HG03139 (cell line): Measurements from ENCODE around the gene CTAGE8.
A peak's percentile ranks its signal among the peaks of the same experiment; 100 is the strongest.
"Not testable (repeated sequence)": the region's sequence is repeated elsewhere in the genome, so short reads cannot be mapped to it uniquely, and the experiment has no call there.

Experiments
- ATAC-seq: cut with Tn5 transposase; IDR thresholded peaks from one replicate; pipeline ENCODE4 v1.9.1; 2021; ENCODE audit not compliant: unreplicated experiment

CTAGE8 gene

DNA sequence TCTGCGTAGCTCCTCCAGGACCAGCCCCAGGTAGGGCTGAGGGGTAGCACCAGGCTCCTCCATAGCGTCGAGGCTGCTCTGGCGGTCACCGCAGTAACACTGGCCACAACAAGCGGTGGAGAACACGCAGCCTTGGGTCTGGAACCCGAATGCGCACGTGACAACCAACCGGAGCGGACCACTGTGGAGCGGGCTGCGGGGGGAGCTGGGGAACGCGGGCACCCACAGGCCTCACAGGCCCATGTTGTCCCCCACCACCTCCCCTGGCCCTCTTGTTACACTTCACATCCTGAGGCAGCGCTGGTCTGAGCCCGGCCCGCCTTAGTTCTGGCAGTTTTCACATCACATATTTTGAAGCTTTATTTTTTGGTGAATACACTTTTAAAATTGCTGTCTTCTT lies at the start of gene CTAGE8:
Gene CTAGE8 (minus strand): TSS at position 101 of the 400 bp plus-strand sequence. CDS start 38 bp downstream, at position 63.
- not testable (repeated sequence) for ATAC-seq

GRCh38 chr7:144317537-144317936 lies 48.4 kb upstream of the CTAGE8 start:
- not testable (repeated sequence) for ATAC-seq

- not testable (repeated sequence) for ATAC-seq
Measured at GRCh38 chr7:144311872-144312469, 42.9 kb upstream of the CTAGE8 start, which contains the start of gene OR2A1. Gene OR2A1 (plus strand): TSS chr7:144312419. CDS start chr7:144318125, 5,706 bp downstream.

GRCh38 chr7:144311218-144311617 lies 42.1 kb upstream of the CTAGE8 start:
- ATAC-seq = not testable (repeated sequence)

DNA sequence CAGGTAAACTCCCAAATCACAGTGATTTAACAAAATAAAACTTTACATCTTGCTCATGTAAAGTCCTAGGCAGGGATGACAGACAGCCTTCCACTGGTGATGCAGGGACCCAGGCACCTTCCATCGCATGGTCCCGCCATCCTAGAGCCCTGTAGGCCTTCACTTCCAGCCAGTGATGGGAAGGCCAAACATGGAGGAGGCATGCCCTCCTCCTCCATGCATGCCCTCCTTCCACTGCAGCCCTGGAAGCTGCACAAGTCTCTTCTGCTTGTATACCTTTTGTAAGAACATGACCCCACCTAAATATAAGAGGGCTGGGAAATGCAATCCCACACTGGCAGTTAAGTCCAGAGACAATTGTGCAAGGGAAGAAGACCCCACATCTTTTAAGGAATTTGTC lies 40.6 kb upstream of the CTAGE8 start:
- not testable (repeated sequence) for ATAC-seq

- ATAC-seq = not testable (repeated sequence)
Measured at GRCh38 chr7:144305156-144305555, 36.1 kb upstream of the CTAGE8 start.

DNA sequence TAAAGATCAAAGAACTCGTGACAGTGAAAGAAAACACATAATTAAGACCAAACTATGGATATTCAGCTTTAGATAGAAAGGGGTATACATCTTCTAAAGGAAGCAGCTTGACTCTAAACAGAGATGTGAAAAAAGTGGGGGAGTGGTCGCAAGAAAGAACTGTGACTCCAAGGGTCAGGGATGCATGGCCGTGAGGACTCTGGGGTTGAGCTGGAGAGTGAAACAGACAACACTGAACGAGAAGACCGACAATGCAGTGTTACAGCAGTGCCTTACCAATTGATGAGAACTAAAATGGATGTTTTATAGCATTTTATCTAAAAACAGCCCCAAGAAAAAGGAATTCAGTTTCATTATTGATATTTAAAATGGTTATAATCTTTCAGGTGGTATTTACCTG lies 34.5 kb upstream of the CTAGE8 start:
- not testable (repeated sequence) for ATAC-seq

DNA sequence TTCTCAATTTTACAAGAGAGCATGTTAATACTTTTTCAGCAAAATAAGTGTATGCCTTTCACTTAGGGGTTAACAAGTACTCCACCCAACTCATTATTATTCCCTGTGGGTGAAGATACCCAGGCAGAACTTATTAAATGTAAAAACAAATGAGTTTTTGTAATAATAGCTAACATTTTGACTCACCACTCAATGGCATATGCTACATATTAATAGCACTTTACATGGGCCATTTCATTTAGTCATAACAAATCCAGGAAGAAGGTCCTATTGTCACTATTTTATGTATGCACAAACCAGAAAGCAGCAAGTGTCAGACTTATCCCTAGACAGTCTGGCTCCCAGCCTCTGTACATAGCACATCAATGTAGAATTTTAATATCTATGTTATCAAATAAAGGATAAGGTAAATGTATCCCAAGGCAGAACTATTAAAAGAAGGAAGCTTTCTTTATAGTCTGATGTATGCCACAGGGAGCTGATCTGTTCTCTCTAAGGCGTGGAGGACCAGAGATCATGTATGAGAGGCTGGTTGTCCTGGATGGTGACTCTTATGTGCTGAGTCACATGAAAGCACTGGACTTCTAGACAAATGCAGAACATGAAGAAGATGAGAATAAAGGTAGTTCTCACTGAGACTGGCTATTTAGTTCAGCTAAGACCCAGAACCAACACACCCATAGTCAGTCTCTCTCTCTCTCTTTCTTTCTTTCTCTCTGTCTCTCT lies 33.7 kb upstream of the CTAGE8 start:
- ATAC-seq = not testable (repeated sequence)

DNA sequence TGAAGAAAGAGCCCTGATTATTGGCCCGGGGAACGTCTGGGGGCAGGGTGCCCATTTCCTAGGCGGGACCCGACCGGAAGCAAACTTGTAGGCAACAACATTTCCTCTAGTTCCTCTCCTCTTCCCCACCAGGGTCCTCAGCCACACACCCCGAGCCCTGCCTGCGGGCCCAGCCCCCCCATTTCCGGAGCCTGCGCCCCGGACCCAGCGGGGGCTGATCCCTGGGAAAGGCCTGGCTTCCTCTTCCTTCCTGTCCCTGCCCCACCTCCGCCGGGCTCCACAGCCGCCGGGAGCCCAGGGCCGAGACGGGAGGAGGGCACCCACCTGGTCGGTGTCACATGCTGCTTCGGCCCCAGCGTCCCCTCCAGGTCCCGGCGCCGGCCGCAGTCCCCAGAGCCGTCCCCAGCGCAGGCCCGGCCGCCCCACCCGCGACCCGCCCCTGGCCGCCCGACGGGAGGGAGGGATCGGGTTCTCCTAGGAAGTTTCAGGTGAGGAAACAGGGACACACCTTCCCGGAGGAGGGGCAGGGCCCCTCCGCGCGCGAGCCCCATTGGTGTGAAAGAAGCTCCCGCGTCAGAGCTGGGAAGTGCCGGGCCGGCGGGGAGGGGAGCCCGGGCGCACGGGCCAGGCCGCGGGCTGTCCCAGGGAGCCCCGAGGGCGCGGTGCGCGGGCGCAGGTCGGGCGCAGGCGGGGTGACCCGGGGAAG lies 24.9 kb upstream of the CTAGE8 start:
- ATAC-seq = peak; percentile 60

GRCh38 chr7:144292384-144293161 lies 23.5 kb upstream of the CTAGE8 start:
- ATAC-seq = not testable (repeated sequence)

DNA sequence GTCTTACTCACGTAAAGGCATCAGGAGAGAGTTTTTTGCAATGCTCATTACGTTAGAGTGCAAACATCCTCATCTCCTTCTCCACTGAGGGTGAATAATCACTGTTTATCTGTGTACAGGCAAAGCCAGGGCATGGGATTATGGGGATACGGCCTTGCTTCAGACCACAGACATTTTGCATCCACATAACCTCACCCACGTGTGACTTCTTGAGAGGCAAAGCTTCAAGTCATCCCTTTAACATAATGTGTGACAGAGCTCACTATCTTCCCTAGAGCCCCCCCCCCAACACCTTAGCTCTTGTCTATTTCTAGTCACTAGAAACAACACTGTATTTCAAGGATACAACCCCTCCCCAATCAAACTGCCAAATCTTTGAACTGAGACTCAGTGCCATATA lies 22.5 kb upstream of the CTAGE8 start:
- not testable (repeated sequence) for ATAC-seq

DNA sequence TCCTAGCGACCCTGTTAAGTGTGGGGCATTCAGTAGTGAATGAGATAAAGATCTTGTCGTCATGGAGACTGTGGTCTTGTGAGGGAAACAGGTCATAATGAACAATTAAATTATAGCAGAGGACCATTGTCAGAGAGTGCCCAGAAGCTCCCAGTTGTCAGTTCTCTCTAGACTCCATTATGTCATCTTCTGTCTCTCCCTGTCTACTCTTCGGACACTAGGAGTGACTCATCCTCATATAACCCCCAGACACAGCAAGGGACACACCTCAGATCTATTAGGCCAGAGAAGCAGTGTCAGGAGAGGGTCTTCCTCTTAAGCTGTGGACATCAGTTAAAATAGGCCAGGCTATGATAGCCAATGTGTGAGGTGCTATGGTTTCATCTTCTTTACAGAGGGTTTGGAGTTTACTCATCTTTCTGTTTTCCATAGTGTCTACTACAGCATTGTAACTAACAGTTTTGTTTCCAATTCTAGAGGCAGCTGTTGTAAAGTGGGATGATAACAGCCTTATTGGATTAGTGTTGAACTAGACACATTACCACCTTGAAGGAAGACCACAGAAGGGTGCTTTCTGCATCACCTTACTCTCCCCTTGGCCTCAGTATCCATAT lies 18.2 kb upstream of the CTAGE8 start:
- ATAC-seq = not testable (repeated sequence)

DNA sequence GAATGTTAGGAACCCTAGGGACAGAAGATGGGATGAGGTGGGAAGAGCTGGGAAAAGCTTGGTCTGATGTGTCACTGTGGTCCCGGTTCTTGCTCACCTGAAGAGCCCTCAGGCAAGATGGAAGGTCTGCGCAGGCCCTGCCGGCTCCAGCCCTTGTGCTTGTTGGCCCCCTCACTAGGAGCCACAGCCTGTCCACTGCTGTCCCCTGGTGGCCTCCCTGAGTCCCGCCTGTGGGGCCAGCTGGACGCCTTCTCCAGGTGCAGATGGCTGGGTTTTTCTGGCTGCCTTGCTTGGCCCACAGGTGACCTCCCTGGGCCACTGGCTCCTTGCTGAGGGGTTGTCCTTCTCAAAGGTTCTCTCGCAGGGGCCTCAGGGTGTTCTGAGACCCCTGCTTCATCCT lies 14.6 kb upstream of the CTAGE8 start:
- not testable (repeated sequence) for ATAC-seq

GRCh38 chr7:144282490-144282889 lies 13.4 kb upstream of the CTAGE8 start:
- ATAC-seq = not testable (repeated sequence)

DNA sequence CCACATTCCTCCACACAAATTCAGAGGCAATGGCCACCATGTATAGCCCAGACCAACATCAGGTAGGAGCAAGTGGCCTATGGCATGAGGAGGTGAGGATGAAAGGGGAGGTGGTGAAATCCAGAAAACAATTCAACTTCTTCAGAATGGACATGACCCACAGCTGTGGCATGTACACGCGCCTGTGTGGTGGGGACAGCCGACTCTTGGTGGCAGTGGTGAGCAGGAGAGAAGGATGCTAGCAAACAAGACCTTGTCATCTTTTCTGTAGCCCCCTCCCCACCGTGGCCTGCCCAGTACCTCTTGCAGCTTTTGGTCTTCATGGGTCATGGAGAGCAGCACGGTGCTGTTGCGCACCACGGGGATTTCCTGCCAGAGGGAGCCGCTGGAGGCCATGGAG lies 12.9 kb upstream of the CTAGE8 start:
- ATAC-seq = not testable (repeated sequence)

DNA sequence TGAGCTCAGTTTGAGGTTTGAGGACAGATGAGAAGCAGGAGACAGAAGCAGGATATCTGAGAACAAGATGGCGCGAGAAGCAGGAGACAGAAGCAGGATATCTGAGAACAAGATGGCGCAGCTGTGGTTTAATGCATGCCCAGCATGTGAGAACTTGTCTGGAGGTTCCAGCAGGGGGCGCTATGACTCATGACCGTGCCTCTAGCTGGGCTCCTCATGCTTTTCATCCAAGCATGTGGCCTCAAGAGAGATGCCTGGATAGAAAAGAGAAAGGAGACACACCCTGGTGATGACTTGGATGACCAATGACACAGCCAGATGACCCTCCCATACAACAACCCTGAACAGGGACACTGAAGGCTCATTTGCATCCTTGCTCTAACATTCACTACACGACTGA lies 10.9 kb upstream of the CTAGE8 start:
- not testable (repeated sequence) for ATAC-seq

GRCh38 chr7:144275281-144275680 lies 6.2 kb upstream of the CTAGE8 start:
- ATAC-seq = not testable (repeated sequence)

DNA sequence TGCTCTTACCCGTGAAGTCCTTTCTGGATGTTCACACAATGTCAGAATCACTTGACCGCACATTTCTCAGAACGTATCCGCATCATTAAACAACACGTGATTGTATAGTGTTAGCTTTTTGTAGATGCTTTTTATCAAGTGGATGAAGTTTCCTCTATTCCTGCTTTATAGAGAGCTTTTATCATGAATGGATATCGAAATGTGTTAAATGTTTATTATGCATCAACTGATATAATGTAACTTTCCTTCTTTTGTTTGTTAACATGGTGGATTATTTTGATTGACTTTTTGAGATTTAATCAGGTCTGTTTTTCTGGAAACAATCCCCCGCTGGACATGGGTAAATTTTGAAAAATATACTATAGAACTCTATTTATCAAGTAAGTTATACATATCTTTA lies 4.4 kb downstream of the CTAGE8 start, which contains the start of gene OR2A7:
Gene OR2A7 (minus strand): TSS at position 101 of the 400 bp plus-strand sequence. CDS start 5,164 bp downstream, outside the sequence.
- ATAC-seq = not testable (repeated sequence)

GRCh38 chr7:144262128-144262527 lies 7.0 kb downstream of the CTAGE8 start:
- not testable (repeated sequence) for ATAC-seq

GRCh38 chr7:144259067-144259466 lies 10.0 kb downstream of the CTAGE8 start:
- ATAC-seq = not testable (repeated sequence)
